GM11168 (cell line): ENCODE data around the gene PREB.
"Not testable (repeated sequence)": the region's sequence is repeated elsewhere in the genome, so short reads cannot be mapped to it uniquely, and the experiment has no call there.

ENCODE experiments used
- in situ Hi-C: fragments of 300-500 bp; cut with MboI; formaldehyde crosslinking; loops from one replicate; pipeline ENCODE4 v1.12.0; 2022; ENCODE audit warnings: low sequenced_read_pairs; ENCODE audit not compliant: unreplicated experiment

PREB gene, protein sequence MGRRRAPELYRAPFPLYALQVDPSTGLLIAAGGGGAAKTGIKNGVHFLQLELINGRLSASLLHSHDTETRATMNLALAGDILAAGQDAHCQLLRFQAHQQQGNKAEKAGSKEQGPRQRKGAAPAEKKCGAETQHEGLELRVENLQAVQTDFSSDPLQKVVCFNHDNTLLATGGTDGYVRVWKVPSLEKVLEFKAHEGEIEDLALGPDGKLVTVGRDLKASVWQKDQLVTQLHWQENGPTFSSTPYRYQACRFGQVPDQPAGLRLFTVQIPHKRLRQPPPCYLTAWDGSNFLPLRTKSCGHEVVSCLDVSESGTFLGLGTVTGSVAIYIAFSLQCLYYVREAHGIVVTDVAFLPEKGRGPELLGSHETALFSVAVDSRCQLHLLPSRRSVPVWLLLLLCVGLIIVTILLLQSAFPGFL

DNA sequence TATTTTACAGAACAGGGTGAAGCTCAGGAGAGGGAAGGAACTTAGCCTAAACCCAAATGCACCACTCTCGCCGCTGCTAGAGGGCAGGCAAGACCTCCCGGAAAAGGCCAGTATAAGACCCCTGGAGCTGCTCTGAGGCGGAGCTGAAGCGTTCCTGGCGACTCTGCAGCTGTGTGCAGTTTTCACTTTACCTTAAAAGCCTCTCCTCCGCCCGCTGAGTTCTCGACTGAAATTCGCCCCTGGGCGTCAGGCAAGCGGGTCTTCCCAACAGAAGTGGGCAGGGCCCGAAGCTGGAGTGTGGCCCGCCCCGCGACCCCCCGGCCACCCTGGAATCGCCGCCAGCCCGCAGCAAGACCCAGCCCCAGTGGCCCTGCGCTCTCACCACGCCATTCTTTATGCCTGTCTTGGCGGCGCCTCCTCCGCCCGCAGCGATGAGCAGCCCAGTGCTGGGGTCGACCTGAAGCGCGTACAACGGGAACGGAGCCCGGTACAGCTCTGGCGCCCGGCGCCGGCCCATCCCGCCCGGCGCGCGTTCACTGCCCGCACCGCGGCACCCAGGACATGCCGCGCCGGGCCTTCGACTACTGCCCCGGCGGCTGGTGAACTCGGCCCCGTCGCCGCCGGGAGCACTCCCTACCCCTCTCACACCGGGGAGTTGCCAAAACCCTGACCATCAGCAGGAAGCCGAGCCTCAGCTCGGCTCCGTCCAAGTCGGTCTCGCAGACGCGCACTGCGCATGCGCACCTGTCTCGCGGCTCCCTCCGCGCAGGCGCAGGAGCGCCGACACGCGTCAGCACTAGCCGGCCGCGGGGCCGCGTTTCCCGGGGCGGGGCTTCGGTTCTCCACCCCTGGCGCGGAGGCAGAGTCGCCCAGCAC, at the start of gene PREB:
Gene PREB, minus strand, starts transcription at position 732 of the 876 bp plus-strand sequence. Its CDS starts 215 bp downstream, at position 517.
- in situ Hi-C loops: no loop called here

DNA sequence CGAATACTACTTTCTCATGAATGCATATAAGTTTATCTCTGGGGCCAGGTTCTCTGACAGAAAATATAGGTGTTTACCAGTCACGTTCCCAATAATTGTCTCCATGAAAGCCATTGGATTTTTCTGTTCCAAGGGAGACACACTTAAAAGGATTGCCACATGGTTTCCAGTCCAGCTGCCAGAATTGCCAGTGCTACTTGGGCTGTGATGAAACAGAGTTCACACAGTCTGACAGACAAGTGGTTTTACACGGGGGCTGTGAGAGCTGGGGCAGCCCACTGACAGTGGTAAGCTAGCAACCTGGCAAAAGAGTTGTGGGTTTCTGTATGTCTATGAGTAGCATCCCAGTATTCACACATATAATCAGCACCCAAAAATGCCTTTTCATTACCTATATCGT, 49.7 kb upstream of the PREB start:
- in situ Hi-C loops: no loop called here

DNA sequence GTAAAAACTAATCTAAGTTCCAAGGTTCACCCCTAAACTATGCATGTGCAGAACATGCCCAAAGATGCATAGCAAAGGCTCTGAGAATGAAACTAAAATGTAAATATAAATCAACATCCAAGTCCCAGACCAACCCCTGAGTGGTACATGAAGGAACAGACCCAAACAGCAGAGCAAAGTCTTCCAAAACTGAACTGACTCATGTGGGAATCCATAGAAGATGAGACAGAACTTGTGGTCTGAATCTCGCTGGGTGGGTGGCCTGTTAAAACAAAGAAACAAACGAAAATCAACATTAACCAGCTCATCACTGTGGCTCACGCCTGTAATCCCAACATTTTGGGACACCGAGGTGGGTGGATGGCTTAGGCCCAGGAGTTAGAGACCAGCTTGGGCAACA, 47.9 kb upstream of the PREB start:
- in situ Hi-C loops: no loop called here

DNA sequence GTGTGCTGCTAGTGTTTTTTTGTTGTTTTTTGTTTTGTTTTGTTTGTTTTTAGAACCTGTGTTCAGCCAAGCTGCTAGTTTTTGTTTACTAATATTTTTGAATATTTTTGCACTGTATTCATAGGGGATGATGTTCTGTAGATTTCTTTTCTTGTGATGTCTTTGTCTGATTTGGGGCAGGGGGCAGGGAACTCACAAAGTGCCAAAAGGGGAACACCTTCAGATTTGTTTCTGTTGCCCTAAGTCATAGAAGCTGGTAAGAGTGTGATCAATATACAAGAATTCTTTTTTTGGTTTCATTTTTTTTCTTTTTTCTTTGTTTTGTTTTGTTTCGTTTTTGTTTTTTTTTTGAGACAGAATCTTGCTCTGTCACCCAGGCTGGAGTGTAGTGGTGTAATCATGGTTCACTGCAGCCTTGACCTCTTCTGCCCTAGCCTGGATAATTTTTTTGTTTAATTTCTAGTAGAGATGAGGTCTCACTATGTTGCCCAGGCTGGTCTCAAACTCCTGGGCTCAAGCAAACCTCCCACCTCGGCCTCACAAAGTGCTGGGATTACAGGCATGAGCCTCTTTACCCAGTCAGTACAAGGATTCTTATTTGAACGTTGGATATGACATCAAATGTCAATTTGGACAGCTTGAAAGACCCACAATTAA, 45.0 kb upstream of the PREB start:
- in situ Hi-C loops: no loop called here

DNA sequence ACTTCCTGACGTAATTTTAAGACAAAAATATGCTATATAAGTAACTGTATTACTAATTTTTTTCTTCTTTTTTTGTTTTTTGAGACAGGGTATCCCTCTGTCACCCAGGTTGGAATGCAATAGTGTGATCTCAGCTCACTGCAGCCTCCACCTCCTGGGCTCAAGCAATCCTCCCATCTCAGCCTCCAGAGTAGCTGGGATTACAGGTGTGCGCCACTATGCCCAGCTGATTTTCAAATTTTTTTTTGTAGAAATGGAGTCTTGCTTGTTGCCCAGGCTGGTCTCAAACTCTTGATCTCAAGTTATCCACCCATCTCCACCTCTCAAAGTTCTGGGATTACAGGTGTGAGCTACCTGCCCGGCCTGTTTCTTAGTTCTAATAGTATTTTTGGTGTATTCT, 44.0 kb upstream of the PREB start:
- in situ Hi-C loops: no loop called here

DNA sequence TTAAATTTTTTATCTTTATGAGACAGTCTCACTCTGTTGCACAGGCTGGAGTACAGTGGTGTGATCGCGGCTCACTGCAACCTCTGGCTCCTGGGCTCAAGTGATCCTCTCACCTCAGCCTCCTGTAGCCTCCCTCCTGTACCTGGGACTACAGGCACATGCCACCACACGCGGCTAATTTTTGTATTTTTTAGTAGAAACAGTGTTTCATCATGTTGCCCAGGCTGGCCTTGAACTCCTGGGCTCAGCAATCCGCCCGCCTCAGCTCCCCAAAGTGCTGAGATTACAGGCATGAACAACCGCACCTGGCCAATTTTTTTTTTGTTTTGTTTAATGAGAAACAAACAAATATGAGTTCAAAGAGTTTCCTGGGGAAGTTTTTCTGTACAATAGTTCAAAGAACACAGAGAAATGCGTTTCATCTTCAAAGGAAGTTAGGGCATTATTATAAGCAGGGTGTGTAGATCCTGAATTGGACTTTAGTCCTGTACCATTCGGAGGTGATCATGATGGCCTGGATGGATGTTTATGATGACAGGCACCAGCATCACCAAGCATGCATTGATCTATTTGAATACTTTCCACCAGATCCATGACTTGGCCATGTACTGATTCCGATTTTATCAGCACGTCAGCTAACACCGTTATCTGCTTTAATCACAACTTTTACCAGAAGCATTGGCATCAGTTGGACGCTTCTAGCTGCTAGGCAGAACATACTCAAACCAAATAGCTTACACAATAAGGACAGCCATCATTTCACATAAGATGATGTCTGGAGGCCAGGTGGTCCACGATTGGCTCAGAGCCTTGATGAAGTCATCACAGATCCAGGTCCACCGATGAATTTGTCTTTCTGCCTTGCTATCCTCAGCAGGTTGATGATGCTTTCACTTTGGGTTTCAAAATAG, 43.3 kb upstream of the PREB start:
- in situ Hi-C loops: no loop called here

DNA sequence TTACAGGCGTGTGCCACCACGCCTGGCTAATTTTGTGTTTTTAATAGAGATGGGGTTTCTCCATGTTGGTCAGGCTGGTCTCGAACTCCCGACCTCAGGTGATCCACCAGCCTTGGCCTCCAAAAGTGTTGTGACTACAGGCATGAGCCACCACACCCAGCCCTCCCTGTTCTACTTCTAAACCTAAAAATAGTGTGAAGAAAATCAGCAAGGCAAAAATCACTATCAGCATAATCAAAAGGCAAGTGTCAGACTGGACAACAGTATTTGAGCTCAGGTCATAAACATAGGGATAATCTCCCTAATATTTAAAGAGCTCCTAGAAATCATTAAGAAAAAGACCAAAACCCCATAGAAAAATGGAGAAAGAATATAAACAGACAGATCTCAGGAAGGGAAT, 41.3 kb upstream of the PREB start:
- in situ Hi-C loops: not testable (repeated sequence)

DNA sequence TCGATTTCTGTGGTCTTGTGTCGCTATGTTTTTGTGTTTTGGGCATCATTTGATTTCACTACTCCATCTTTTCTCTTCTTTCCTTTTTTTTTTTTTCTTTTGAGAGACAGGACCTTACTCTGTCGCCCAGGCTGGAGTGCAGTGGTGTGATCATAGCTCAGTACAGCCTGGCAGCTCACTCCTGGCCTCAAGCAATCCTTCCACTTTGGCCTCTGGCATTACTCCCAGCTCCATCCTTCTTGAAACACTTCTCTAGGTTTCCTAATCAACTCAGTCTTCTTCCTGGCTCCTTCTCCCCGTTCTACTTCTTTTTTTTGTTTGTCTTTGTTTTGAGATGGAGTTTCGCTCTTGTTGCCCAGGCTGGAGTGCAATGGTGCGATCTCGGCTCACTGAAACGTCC, 40.9 kb upstream of the PREB start:
- in situ Hi-C loops: no loop called here

DNA sequence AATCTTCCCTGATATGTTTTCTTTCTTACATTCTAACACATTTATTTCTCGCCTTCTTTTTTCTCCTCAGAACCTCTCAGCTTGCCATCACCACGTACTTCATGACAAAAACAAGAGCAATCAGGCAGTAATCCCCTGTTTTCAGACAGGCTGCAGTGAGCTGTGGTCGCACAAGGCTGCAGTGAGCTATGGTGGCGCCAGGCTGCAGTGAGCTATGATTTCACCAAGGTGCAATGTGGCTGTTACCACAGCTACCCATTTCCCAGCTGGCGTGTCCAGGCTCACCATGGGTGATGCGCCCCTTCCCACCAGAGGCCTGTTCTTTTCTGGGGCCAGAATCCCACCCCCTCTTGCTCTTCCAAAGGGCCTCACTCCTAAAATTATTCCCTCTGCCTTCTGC, 40.2 kb upstream of the PREB start:
- in situ Hi-C loops: no loop called here

DNA sequence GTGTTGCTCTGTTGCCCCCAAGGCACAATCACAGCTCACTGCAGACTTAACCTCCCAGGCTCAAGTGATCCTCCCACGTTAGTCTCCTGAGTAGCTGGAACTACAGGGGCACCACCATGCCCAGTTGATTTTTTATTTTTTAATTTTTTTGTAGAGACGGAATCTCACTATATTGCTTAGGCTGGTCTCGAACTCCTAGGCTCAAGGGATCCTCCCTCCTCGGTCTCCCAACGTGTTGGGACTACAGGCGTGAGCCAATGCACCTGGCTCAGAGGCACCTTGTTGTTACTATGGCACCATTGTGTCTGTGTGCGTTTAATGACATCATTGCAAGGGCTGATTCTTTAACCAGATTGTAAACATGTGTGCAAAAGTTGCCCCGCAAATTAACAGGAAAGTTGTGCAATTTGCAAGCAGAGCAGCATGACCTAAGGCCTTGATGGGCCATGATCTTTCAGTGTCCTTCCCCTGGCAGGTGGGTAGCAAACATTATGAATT, 37.0 kb upstream of the PREB start:
- in situ Hi-C loops: no loop called here

DNA sequence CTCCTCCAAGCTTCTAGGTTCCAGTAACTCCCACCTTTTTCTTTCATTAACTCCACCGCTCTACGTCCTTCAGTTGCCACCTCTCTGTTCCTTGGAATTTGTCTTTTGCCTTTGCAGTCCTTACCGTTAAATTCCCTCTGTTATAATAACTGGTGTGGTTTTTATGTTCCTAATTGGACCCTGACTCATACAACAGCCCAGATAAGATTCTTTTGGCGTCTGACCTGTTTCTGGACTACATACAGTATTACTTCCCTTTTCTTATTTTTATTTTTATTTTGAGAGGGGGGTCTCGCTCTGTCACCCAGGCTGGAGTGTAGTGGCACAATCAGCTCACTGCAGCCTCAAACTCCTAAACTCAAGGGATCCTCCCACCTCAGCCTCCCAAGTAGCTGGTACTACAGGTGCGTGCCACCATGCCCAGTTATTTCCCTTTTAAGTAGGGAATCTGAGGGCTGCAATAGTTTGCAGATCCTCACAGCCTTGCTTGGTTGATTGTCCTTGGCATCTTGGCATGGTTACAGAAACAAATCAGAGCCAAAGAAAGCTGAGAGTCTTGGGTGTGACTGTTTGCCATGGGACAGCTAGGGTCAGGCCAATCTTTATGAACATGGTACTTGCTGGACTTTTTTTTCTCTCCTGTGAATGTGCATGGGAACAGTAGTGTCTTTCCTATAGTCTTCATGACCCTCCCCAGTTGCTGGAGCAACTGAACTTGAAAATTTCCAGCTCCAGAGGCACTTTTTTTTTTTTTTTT, 36.3 kb upstream of the PREB start:
- in situ Hi-C loops: no loop called here

DNA sequence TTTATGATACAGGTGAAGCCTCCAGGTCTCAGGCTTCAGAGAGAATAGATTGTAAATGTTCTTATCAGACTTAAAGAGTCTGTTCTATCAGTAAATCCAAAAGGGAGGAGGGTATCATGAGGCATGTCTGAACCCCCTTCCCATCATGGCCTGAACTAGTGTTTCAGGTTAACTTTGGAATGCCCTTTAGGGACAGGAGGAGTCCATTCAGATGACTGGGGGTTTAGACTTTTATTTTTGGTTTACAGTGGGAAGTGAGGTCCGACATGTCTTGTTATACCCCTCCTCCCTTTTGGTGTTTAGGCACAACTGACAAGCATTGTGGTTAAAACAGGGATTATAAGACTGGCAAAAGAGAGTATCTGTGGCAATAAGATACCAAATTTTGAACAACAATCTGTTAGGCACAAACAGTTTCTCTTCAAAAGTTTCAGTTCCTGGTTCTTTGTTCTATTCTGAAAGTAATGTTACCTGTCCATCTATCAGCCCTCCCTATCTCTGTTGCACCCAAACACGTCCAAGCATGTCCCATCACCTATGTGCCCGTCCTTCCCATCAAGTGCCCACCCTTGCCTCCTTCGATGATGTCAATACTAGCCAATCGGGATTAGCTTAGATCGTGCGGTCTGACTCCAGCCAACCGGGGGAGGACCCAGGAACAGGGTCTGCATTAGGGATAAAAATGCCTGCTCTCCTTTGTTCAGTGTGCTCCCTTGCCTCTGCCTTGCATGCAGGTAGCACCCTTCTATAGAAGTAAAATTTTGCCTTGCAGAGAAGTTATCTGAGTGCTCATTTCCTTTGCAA, 30.7 kb upstream of the PREB start:
- in situ Hi-C loops: no loop called here

DNA sequence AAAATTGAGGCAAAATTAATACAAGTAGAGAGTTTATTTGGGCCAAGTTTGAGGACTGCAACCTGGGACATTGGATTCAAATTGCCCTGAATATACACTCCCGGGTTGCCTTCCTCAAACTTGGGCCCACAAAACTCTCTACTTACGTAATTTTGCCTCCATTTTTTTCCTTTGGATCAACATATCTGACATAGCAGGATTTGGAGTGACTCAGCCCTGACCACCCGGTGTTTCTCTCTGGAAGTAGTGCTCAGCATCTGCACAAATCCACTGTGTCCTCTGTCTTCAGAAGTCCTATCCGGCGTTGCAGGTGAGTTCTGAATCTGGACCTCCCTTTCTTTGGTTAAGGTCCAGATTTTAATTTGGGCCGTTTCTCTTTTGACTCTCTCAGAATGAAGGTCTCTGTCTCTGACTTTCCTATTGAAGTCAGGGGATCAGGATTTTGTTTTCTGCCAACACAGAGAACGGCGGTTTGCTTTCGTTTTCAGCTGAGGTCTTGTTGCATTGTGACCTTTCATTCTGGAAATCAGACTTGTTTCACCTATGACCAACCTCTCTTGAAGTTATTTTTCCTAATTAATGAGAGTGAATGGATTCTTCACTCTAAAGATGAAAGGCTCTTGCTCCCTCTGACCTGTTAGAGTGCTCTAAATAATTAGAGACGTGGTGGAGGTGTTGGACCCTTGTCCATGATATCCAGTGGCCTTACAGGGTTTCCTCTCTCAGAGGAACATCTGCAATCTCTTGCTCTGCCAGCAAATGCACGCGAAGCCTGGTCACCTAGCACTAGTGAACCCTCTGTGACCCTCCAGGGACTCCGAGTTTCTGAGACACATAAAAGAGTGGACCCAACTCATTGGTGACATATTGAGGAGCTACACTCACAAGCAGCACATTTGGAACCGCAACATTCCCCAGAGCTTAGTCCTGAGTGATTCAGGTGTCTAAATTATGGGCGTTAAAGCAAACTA, 28.0 kb upstream of the PREB start:
- in situ Hi-C loops: no loop called here

DNA sequence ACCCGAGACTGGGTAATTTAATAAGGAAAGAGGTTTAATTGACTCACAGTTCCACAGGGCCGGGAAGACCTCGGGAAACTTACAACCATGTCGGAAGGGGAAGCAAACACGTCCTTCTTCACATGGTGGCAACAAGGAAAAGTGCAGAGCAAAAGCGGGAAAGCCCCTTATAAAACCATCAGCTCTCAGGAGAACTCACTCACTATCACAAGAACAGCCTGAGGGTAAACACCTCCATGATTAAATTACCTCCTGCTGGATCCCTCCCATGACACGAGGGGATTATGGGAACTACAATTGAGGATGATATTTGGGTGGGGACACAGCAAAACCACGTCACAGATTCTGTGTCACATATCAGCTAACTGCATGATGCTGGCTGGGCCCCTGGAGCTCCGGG, 25.8 kb upstream of the PREB start:
- in situ Hi-C loops: no loop called here

DNA sequence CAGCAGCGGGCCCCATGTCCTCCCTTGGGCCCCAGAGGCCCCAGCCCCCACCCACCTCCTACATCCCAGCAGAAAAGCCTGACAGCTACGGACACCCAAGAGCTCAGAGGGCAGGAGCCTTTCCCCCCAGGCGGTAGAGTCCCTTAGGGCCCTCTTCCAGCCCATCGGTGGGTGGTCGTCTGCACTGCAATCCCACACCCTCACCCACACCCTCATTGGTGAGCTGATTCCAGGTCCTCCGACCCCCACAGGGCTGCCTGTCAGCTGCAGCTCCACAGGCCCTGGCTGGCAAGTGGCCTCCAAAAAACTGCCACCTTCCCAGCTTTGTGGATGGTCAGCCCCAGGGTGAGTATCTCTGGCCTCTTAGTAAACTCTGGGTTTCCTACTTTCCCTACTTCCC, 24.8 kb upstream of the PREB start:
- in situ Hi-C loops: no loop called here

DNA sequence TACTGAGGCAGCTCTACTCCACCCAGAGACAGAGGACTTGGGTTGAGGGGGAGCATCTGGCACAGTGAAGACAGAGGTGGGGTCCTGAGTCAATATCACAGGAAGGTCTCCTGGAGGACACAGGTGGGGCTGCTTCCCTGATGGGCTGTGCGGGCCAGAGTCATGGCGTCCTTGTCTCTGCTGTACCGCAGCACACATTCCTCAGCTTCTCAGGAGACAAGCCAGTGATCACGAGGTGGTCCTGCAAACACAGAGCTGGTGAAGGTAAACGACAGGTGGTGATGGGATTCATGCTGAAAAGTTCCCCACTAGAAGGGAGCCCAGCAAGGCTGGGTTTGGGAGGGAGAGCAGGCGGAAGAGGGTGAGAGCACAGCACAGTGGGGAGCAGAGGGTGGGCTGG, 24.0 kb upstream of the PREB start:
- in situ Hi-C loops: no loop called here

DNA sequence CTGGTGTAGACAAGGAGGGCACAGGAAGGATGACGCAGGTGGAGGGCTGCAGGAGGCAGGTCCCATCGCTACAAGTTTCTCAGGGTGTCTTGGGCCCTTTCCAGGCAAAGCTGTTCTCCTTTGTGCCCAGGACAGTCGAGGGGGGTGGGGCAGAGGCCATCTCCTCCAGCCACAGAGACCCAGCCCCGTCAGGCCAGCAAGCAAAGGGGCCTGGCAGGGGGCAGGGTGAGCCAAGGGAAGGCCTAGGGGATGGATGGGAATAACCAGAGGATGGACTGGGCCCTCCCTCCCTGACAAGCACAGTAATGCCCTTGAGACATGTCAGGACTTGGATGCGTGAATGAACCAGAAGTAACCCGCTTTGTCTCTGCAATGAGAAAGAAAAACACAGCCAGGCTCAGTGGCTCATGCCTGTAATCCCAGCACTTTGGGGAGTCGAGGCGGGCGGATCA, 20.7 kb upstream of the PREB start:
- in situ Hi-C loops: no loop called here
